ENCODE measurements around the gene ABHD18. TPM values are rescaled to one million over a fixed set of nuclear protein-coding genes. Genes with fewer than 3 reads are reported as not detected.
"Not testable (repeated sequence)": the region's sequence is repeated elsewhere in the genome, so short reads cannot be mapped to it uniquely, and the experiment has no call there.

The ABHD18 gene
- polyA plus RNA-seq, 1 of the 3 experiments (the other 2 are of a cell fraction) = 2.0 TPM

GRCh38 chr4:128051229-128051628 lies 86.0 kb downstream of the ABHD18 start:
- not testable (repeated sequence) for H4K20me1 ChIP-seq (ENCODE audit: insufficient read depth); H3K9me3 ChIP-seq; DNase-seq; H3K9ac ChIP-seq; H2AFZ ChIP-seq (ENCODE audit: low read depth); H3K4me3 ChIP-seq (ENCODE audit: low read depth in 2 of 2, low read length in 1 of 2); H3K36me3 ChIP-seq (replicated peaks in 1 of 2; ENCODE audit: control insufficient read depth in 1 of 2, insufficient read depth in 2 of 2, low read length in 1 of 2); H3K4me1 ChIP-seq (ENCODE audit: control insufficient read depth in 1 of 2, insufficient read depth in 2 of 2, low read depth in 1 of 2, low read length in 1 of 2); H3K4me2 ChIP-seq; H3F3A ChIP-seq (replicated peaks; ENCODE audit: insufficient read depth); H3K27me3 ChIP-seq (ENCODE audit: insufficient read depth); H3K9me2 ChIP-seq; H3K27ac ChIP-seq (ENCODE audit: low read depth in 2 of 2, low read length in 1 of 2); H3K79me2 ChIP-seq (ENCODE audit: insufficient read depth)
- POLR2A ChIA-PET = interaction anchor here (1.3 kb wide), 1 partner anchor 10 kb away, joined by 5 read pairs; the partner anchor contains the start of gene LARP1B
- WGBS (ENCODE audit: low lambda C conversion rate) = 80% methylated on average over 10 of the region's 10 CpGs
- TF ChIP-seq CTCF (IDR thresholded peaks at IDR 0.05) (peak; percentile 34; the same call in 1 of the 2 replicates), RAD21 (IDR thresholded peaks at IDR 0.05; ENCODE audit: low read length) (0 out of 2 replicates have a peak, but pooled peaks have one; percentile 36)
- CTCF ChIA-PET = interaction anchor here (0.7 to 2.0 kb wide), 5 partner anchors 9 to 377 kb away, joined by 3 to 9 read pairs (median 3); partner anchors contain the start of gene LARP1B

- POLR2A ChIA-PET = not testable (repeated sequence)
Measured at GRCh38 chr4:128054907-128055306, 89.7 kb downstream of the ABHD18 start.

GRCh38 chr4:128055441-128056206 lies 90.4 kb downstream of the ABHD18 start:
- H3K4me2 ChIP-seq; H3K79me2 ChIP-seq (ENCODE audit: insufficient read depth); CTCF ChIA-PET; H3K4me3 ChIP-seq (ENCODE audit: low read depth in 2 of 2, low read length in 1 of 2); POLR2A ChIA-PET; H3K27me3 ChIP-seq (ENCODE audit: insufficient read depth); H3K4me1 ChIP-seq (ENCODE audit: control insufficient read depth in 1 of 2, insufficient read depth in 2 of 2, low read depth in 1 of 2, low read length in 1 of 2); H3K9me2 ChIP-seq; H3K36me3 ChIP-seq (replicated peaks in 1 of 2; ENCODE audit: control insufficient read depth in 1 of 2, insufficient read depth in 2 of 2, low read length in 1 of 2); H3K9ac ChIP-seq; H3K27ac ChIP-seq (ENCODE audit: low read depth in 2 of 2, low read length in 1 of 2); H4K20me1 ChIP-seq (ENCODE audit: insufficient read depth); H3F3A ChIP-seq (replicated peaks; ENCODE audit: insufficient read depth); H3K9me3 ChIP-seq; DNase-seq: not testable (repeated sequence)
- WGBS (ENCODE audit: low lambda C conversion rate) = 98% methylated on average over 10 of the region's 10 CpGs
- H2AFZ ChIP-seq (ENCODE audit: low read depth) = peak overlapping the region; percentile 22; the same call in 1 of the 2 replicates

More at GRCh38 chr4:128054907-128055306, 89.7 kb downstream of the ABHD18 start:
- WGBS (ENCODE audit: low lambda C conversion rate) = 95% methylated on average over 9 of the region's 9 CpGs
- H3K27me3 ChIP-seq (ENCODE audit: insufficient read depth); CTCF ChIA-PET; H3K4me2 ChIP-seq; H3K9me2 ChIP-seq; H3K9ac ChIP-seq; H3K79me2 ChIP-seq (ENCODE audit: insufficient read depth); DNase-seq; H3K4me3 ChIP-seq (ENCODE audit: low read depth in 2 of 2, low read length in 1 of 2); H3K4me1 ChIP-seq (ENCODE audit: control insufficient read depth in 1 of 2, insufficient read depth in 2 of 2, low read depth in 1 of 2, low read length in 1 of 2); H2AFZ ChIP-seq (ENCODE audit: low read depth); H3K27ac ChIP-seq (ENCODE audit: low read depth in 2 of 2, low read length in 1 of 2); H4K20me1 ChIP-seq (ENCODE audit: insufficient read depth); H3K9me3 ChIP-seq; H3K36me3 ChIP-seq (replicated peaks in 1 of 2; ENCODE audit: control insufficient read depth in 1 of 2, insufficient read depth in 2 of 2, low read length in 1 of 2); H3F3A ChIP-seq (replicated peaks; ENCODE audit: insufficient read depth): not testable (repeated sequence)
